ENCODE results near the gene CRIM1. TPM values are rescaled to one million over a fixed set of nuclear protein-coding genes. Genes with fewer than 3 reads are reported as not detected.

Gene CRIM1
- total RNA-seq, 1 experiment from 2014 or later, result 46.5 TPM

GRCh38 chr2:36535099-36535498 is 179.5 kb downstream of the CRIM1 start:
- Histone ChIP-seq H3K4me3 (ENCODE audit: low read depth, low read length, poor library complexity, severe bottlenecking) (no peak overlapping the region), H3K27ac (ENCODE audit: low read depth, low read length, poor library complexity, severe bottlenecking) (no peak overlapping the region), H3K9me3 (ENCODE audit: low read depth, low read length, poor library complexity, severe bottlenecking) (no peaks in the 10 kb centered on the region), H3K4me1 (ENCODE audit: insufficient read depth, low read length, poor library complexity, severe bottlenecking) (peaks cover 14% of the 10 kb centered on the region), H3K27me3 (replicated peaks; ENCODE audit: insufficient read depth, low read depth, low read length, poor library complexity) (no peaks in the 10 kb centered on the region), H3K36me3 (ENCODE audit: insufficient read depth, low read length, poor library complexity, severe bottlenecking) (no peaks in the 10 kb centered on the region)
- ChIA-PET POLR2A (ENCODE audit: low non-redundant PET) (no interaction called here), CTCF (no interaction called here)
- intact Hi-C loops (cut with micrococcal nuclease; ENCODE audit: unreplicated experiment), result no loop called here
- BruUV-seq (replicated peaks), result no TSS peak
- no peak for DNase-seq (ENCODE audit: low spot score)
- TF ChIP-seq EZH2 (IDR thresholded peaks at IDR 0.05; ENCODE audit: borderline replicate concordance, low read depth, low read length, poor library complexity, severe bottlenecking) (no peak), CTCF (conservative IDR thresholded peaks at IDR 0.05; ENCODE audit: low read depth, low read length) (no peak)

GRCh38 chr2:36536776-36537175 is 181.2 kb downstream of the CRIM1 start:
- POLR2A ChIA-PET (ENCODE audit: low non-redundant PET), result interaction anchor here (0.6 kb wide), 1 partner anchor 404 kb away, joined by 3 read pairs; no protein-coding TSS in a partner anchor
- no TSS peak for BruUV-seq (replicated peaks)
- intact Hi-C loops (cut with micrococcal nuclease; ENCODE audit: unreplicated experiment), result no loop called here
- H3K4me1 ChIP-seq (ENCODE audit: insufficient read depth, low read length, poor library complexity, severe bottlenecking), result no peaks in the 10 kb centered on the region
- CTCF ChIA-PET, result no interaction called here
- no peaks in the 10 kb centered on the region for H3K36me3 ChIP-seq (ENCODE audit: insufficient read depth, low read length, poor library complexity, severe bottlenecking)
- H3K27me3 ChIP-seq (replicated peaks; ENCODE audit: insufficient read depth, low read depth, low read length, poor library complexity), result no peaks in the 10 kb centered on the region
- no peak overlapping the region for H3K4me3 ChIP-seq (ENCODE audit: low read depth, low read length, poor library complexity, severe bottlenecking)
- TF ChIP-seq CTCF (conservative IDR thresholded peaks at IDR 0.05; ENCODE audit: low read depth, low read length), result no peak
- no peak for TF ChIP-seq EZH2 (IDR thresholded peaks at IDR 0.05; ENCODE audit: borderline replicate concordance, low read depth, low read length, poor library complexity, severe bottlenecking)
- H3K9me3 ChIP-seq (ENCODE audit: low read depth, low read length, poor library complexity, severe bottlenecking), result no peaks in the 10 kb centered on the region
- DNase-seq (ENCODE audit: low spot score), result no peak
- H3K27ac ChIP-seq (ENCODE audit: low read depth, low read length, poor library complexity, severe bottlenecking), result no peak overlapping the region

- intact Hi-C loops (cut with micrococcal nuclease; ENCODE audit: unreplicated experiment), result no loop called here
- no peaks in the 10 kb centered on the region for H3K9me3 ChIP-seq (ENCODE audit: low read depth, low read length, poor library complexity, severe bottlenecking)
- no peak overlapping the region for H3K4me3 ChIP-seq (ENCODE audit: low read depth, low read length, poor library complexity, severe bottlenecking)
- CTCF ChIA-PET, result no interaction called here
- no peak overlapping the region for H3K27ac ChIP-seq (ENCODE audit: low read depth, low read length, poor library complexity, severe bottlenecking)
- H3K27me3 ChIP-seq (replicated peaks; ENCODE audit: insufficient read depth, low read depth, low read length, poor library complexity), result no peaks in the 10 kb centered on the region
- peak; percentile 21 for DNase-seq (ENCODE audit: low spot score)
- POLR2A ChIA-PET (ENCODE audit: low non-redundant PET), result no interaction called here
- BruUV-seq (replicated peaks), result no TSS peak
- TF ChIP-seq EZH2 (IDR thresholded peaks at IDR 0.05; ENCODE audit: borderline replicate concordance, low read depth, low read length, poor library complexity, severe bottlenecking), result no peak
- TF ChIP-seq CTCF (conservative IDR thresholded peaks at IDR 0.05; ENCODE audit: low read depth, low read length), result no peak
- H3K36me3 ChIP-seq (ENCODE audit: insufficient read depth, low read length, poor library complexity, severe bottlenecking), result no peaks in the 10 kb centered on the region
- H3K4me1 ChIP-seq (ENCODE audit: insufficient read depth, low read length, poor library complexity, severe bottlenecking), result no peaks in the 10 kb centered on the region
These were observed 182.8 kb downstream of the CRIM1 start for GRCh38 chr2:36538335-36538734.

Measured in A673 (cell line).